ENCODE measurements around the gene NUP85.

DNA sequence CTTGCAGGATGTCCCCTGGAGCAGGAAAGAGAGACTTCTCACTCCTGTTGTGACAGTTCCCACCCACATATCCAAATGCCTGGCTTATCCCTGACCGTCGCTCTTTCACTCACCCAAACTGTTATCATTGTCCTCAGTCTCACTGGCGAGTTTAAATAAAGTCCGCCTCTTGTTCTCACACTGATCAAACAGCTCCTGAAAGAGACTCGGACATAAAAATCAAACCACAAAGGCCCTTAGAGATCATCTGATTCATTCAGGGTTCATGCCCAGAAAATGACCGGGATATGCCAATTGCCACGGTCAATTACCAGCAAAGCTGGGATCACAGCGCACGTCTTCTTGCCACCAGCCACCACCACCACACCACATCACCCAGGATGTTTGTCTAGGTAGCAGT lies 36.0 kb downstream of the NUP85 start:
- TF ChIP-seq, protein P1, sequence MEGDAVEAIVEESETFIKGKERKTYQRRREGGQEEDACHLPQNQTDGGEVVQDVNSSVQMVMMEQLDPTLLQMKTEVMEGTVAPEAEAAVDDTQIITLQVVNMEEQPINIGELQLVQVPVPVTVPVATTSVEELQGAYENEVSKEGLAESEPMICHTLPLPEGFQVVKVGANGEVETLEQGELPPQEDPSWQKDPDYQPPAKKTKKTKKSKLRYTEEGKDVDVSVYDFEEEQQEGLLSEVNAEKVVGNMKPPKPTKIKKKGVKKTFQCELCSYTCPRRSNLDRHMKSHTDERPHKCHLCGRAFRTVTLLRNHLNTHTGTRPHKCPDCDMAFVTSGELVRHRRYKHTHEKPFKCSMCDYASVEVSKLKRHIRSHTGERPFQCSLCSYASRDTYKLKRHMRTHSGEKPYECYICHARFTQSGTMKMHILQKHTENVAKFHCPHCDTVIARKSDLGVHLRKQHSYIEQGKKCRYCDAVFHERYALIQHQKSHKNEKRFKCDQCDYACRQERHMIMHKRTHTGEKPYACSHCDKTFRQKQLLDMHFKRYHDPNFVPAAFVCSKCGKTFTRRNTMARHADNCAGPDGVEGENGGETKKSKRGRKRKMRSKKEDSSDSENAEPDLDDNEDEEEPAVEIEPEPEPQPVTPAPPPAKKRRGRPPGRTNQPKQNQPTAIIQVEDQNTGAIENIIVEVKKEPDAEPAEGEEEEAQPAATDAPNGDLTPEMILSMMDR (IDR thresholded peaks at IDR 0.05; ENCODE audit: insufficient read depth, low read depth, low read length) = no peak
- TF ChIP-seq EZH2 (IDR thresholded peaks at IDR 0.05; ENCODE audit: insufficient read depth, low read length) = no peak
